ENCODE data around the gene MAP2K4. TPM values are rescaled to one million over a fixed set of nuclear protein-coding genes. Genes with fewer than 3 reads are reported as not detected.

The MAP2K4 gene
- total and polyA plus RNA-seq, 2 of the 13 experiments (the other 11 are each of a cell fraction or from before 2014, with no cell fraction given) = 21.5 to 35.6 TPM

- Histone ChIP-seq H3K27ac (ENCODE audit: extremely low read length, insufficient read depth, low read length) (no peak overlapping the region), H2AFZ (ENCODE audit: low read length) (no peak overlapping the region), H3K79me2 (ENCODE audit: insufficient read depth, low read length) (no peaks in the 10 kb centered on the region), H3K27me3 (ENCODE audit: control insufficient read depth in 1 of 2, insufficient read depth in 2 of 2, low read length in 2 of 2) (no peaks in the 10 kb centered on the region), H3K4me2 (ENCODE audit: low read depth, low read length) (no peak overlapping the region), H3K9ac (ENCODE audit: insufficient read depth, low read depth, low read length) (no peak overlapping the region), H3K4me3 (replicated peaks in 1 of 3; ENCODE audit: insufficient read depth in 1 of 3, low read depth in 2 of 3, low read length in 3 of 3) (no peak overlapping the region), H3K4me1 (ENCODE audit: insufficient read depth, low read length) (no peaks in the 10 kb centered on the region), H4K20me1 (ENCODE audit: insufficient read depth, low read length) (no peaks in the 10 kb centered on the region), H3K36me3 (replicated peaks in 1 of 2; ENCODE audit: control insufficient read depth in 1 of 2, insufficient read depth in 2 of 2, low read length in 2 of 2) (peaks cover 4 to 13% of the 10 kb centered on the region in 2 experiments), H3K9me3 (ENCODE audit: low read length) (no peaks in the 10 kb centered on the region)
- TF ChIP-seq ZNF557 (CRISPR knock-in tag; IDR thresholded peaks at IDR 0.05) (no peak), MAFK (conservative IDR thresholded peaks at IDR 0.05 in 1 of 2, IDR thresholded peaks at IDR 0.05 in 1 of 2; ENCODE audit: low read length in 2 of 2) (peak; percentile 97 to 99), MAFF (IDR thresholded peaks at IDR 0.05; ENCODE audit: low read depth, low read length) (peak; percentile 98), RNF2 (conservative IDR thresholded peaks at IDR 0.05; ENCODE audit: low read depth) (no peak)
- no TSS peak for BruUV-seq (replicated peaks)
- no peak for FAIRE-seq
- ATAC-seq = no peak
- in situ Hi-C loops (cut with HindIII; ENCODE audit: extremely low pct_ligation_motif_present, low pct_unique_long_range_greater_than_20kb) (loop anchor here (10.0 kb wide), 1 partner anchor 1105 kb away; no protein-coding TSS in a partner anchor), intact Hi-C loops (cut with micrococcal nuclease; ENCODE audit: unreplicated experiment) (no loop called here)
- ChIA-PET CTCF (ENCODE audit: low intra/inter-chr PET ratio, low total read pairs) (no interaction called here), POLR2A (no interaction called here)
- WGBS (ENCODE audit: low lambda C conversion rate) = 95% methylated on average over 3 of the region's 3 CpGs
- DNase-seq (ENCODE audit: low spot score) = no peak
These were observed 40.9 kb upstream of the MAP2K4 start for GRCh38 chr17:11979795-11980194.

- Histone ChIP-seq H3K4me3 (replicated peaks in 1 of 3; ENCODE audit: insufficient read depth in 1 of 3, low read depth in 2 of 3, low read length in 3 of 3) (no peak overlapping the region), H3K79me2 (ENCODE audit: insufficient read depth, low read length) (no peaks in the 10 kb centered on the region), H3K4me2 (ENCODE audit: low read depth, low read length) (no peak overlapping the region), H3K9me3 (ENCODE audit: low read length) (no peaks in the 10 kb centered on the region), H3K27me3 (ENCODE audit: control insufficient read depth in 1 of 2, insufficient read depth in 2 of 2, low read length in 2 of 2) (no peaks in the 10 kb centered on the region), H2AFZ (ENCODE audit: low read length) (no peak overlapping the region), H3K4me1 (ENCODE audit: insufficient read depth, low read length) (peaks cover 4% of the 10 kb centered on the region), H3K27ac (ENCODE audit: extremely low read length, insufficient read depth, low read length) (no peak overlapping the region), H4K20me1 (ENCODE audit: insufficient read depth, low read length) (no peaks in the 10 kb centered on the region), H3K9ac (ENCODE audit: insufficient read depth, low read depth, low read length) (no peak overlapping the region), H3K36me3 (replicated peaks in 1 of 2; ENCODE audit: control insufficient read depth in 1 of 2, insufficient read depth in 2 of 2, low read length in 2 of 2) (peaks cover 4 to 13% of the 10 kb centered on the region in 2 experiments)
- ATAC-seq (no peak), DNase-seq (ENCODE audit: low spot score) (no peak), FAIRE-seq (no peak)
- in situ Hi-C loops (cut with HindIII; ENCODE audit: extremely low pct_ligation_motif_present, low pct_unique_long_range_greater_than_20kb) (loop anchor here (10.0 kb wide), 1 partner anchor 1106 kb away; no protein-coding TSS in a partner anchor), intact Hi-C loops (cut with micrococcal nuclease; ENCODE audit: unreplicated experiment) (no loop called here)
- ChIA-PET CTCF (ENCODE audit: low intra/inter-chr PET ratio, low total read pairs) (no interaction called here), POLR2A (interaction anchor here (2.1 kb wide), 1 partner anchor 17 kb away, joined by 5 read pairs; the partner anchor contains the start of gene ZNF18)
- WGBS (ENCODE audit: low lambda C conversion rate) = 72% methylated on average over 2 of the region's 2 CpGs
- BruUV-seq (replicated peaks) = no TSS peak
- TF ChIP-seq ZNF280B (CRISPR knock-in tag; IDR thresholded peaks at IDR 0.05; ENCODE audit: borderline replicate concordance) (no peak), MAFF (IDR thresholded peaks at IDR 0.05; ENCODE audit: low read depth, low read length) (no peak), CSRNP1 (CRISPR knock-in tag; IDR thresholded peaks at IDR 0.05) (no peak), REST (IDR thresholded peaks at IDR 0.05; ENCODE audit: borderline replicate concordance in 1 of 2, low read depth in 1 of 2, low read length in 2 of 2) (no peak), ZFP36L2 (CRISPR knock-in tag; IDR thresholded peaks at IDR 0.05) (no peak), MAFG (CRISPR knock-in tag; IDR thresholded peaks at IDR 0.05) (no peak), TEAD2 (CRISPR knock-in tag; IDR thresholded peaks at IDR 0.05) (no peak), NFRKB (IDR thresholded peaks at IDR 0.05) (no peak), U2AF1 (optimal IDR thresholded peaks at IDR 0.05; ENCODE audit: low read depth, low read length) (no peak)
These were observed 39.9 kb upstream of the MAP2K4 start for GRCh38 chr17:11980813-11981212.
